HFFc6 (cell line): ENCODE data around the gene SLC25A43. TPM values are rescaled to one million over a fixed set of nuclear protein-coding genes. Genes with fewer than 3 reads are reported as not detected.
A peak's percentile ranks its signal among the peaks of the same experiment; 100 is the strongest.

ENCODE experiments used
- DNase-seq: peaks from one replicate; pipeline ENCODE4 v3.0.0-alpha.2; 2018
- H3K27ac Mint-ChIP-seq: 2 replicates; pipeline ENCODE4 v1.8.0; 2020; ENCODE audit warnings: mild to moderate bottlenecking, mixed read lengths
- H3K27me3 Mint-ChIP-seq: 2 replicates; pipeline ENCODE4 v1.8.0; 2021; ENCODE audit warnings: mild to moderate bottlenecking, moderate library complexity, mixed read lengths; ENCODE audit not compliant: insufficient read depth
- H3K36me3 Mint-ChIP-seq: 2 replicates; pipeline ENCODE4 v1.8.0; 2021; ENCODE audit warnings: low read depth, mixed read lengths
- H3K4me1 Mint-ChIP-seq: 2 replicates; pipeline ENCODE4 v1.8.0; 2020; ENCODE audit warnings: low read depth, mixed read lengths
- H3K4me3 Mint-ChIP-seq: 2 replicates; pipeline ENCODE4 v1.8.0; 2020; ENCODE audit warnings: mild to moderate bottlenecking, moderate library complexity, mixed read lengths
- H3K9me3 Mint-ChIP-seq: 2 replicates; pipeline ENCODE4 v1.8.0; 2020; ENCODE audit warnings: mild to moderate bottlenecking, mixed read lengths
- total RNA-seq, 6 experiments: library from RNA; stranded (reverse); fragmentation: NEBNext Ultra II Directional; extraction: Animal tissue kit (Norgen Biotek cat#: 25700); gene quantifications; 2 replicates in 1 of 6; 3 replicates in 5 of 6; pipeline ENCODE4 v1.2.3, GENCODE V29; 2021
- TF ChIP-seq, protein P1 (sequence below): fragments of 200-600 bp; sonication (generic); IDR thresholded peaks from 2 replicates; pipeline ENCODE4 v1.5.0; 2021; ENCODE audit warnings: antibody characterized with exemption, mild to moderate bottlenecking

The SLC25A43 gene
- total RNA-seq, 6 experiments from 2014 or later: 19.4 to 26.0 (median 22.7) TPM

- H3K4me3 Mint-ChIP-seq: peak overlapping the region; percentile 92; the same call in 1 of the 2 replicates
- no peak for DNase-seq
- no peaks in the 10 kb centered on the region for H3K9me3 Mint-ChIP-seq
- H3K27me3 Mint-ChIP-seq: no peaks in the 10 kb centered on the region; the same call in none of the 2 replicates
- no peaks in the 10 kb centered on the region for H3K36me3 Mint-ChIP-seq
- H3K4me1 Mint-ChIP-seq: peaks cover 38% of the 10 kb centered on the region
- TF ChIP-seq, protein P1, sequence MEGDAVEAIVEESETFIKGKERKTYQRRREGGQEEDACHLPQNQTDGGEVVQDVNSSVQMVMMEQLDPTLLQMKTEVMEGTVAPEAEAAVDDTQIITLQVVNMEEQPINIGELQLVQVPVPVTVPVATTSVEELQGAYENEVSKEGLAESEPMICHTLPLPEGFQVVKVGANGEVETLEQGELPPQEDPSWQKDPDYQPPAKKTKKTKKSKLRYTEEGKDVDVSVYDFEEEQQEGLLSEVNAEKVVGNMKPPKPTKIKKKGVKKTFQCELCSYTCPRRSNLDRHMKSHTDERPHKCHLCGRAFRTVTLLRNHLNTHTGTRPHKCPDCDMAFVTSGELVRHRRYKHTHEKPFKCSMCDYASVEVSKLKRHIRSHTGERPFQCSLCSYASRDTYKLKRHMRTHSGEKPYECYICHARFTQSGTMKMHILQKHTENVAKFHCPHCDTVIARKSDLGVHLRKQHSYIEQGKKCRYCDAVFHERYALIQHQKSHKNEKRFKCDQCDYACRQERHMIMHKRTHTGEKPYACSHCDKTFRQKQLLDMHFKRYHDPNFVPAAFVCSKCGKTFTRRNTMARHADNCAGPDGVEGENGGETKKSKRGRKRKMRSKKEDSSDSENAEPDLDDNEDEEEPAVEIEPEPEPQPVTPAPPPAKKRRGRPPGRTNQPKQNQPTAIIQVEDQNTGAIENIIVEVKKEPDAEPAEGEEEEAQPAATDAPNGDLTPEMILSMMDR: no peak
- peak overlapping the region; percentile 12; the same call in 1 of the 2 replicates for H3K27ac Mint-ChIP-seq
Measured at GRCh38 chrX:119401569-119401968, 2.4 kb downstream of the SLC25A43 start.

- no peaks in the 10 kb centered on the region for H3K9me3 Mint-ChIP-seq
- H3K4me3 Mint-ChIP-seq: no peak overlapping the region
- no peaks in the 10 kb centered on the region; the same call in none of the 2 replicates for H3K27me3 Mint-ChIP-seq
- H3K27ac Mint-ChIP-seq: no peak overlapping the region
- peaks cover 49% of the 10 kb centered on the region for H3K4me1 Mint-ChIP-seq
- TF ChIP-seq, protein P1: no peak
- peaks cover 6% of the 10 kb centered on the region for H3K36me3 Mint-ChIP-seq
- no peak for DNase-seq
Measured at GRCh38 chrX:119402588-119402987, 3.5 kb downstream of the SLC25A43 start.

GRCh38 chrX:119406776-119407175 lies 7.6 kb downstream of the SLC25A43 start:
- H3K9me3 Mint-ChIP-seq: no peaks in the 10 kb centered on the region

GRCh38 chrX:119407681-119408080 lies 8.5 kb downstream of the SLC25A43 start:
- peaks cover 14% of the 10 kb centered on the region for H3K36me3 Mint-ChIP-seq
- TF ChIP-seq, protein P1: no peak

More at GRCh38 chrX:119406776-119407175, 7.6 kb downstream of the SLC25A43 start:
- peaks cover 50% of the 10 kb centered on the region for H3K4me1 Mint-ChIP-seq
- TF ChIP-seq, protein P1: no peak
- DNase-seq: peak; percentile 23
- no peaks in the 10 kb centered on the region; the same call in none of the 2 replicates for H3K27me3 Mint-ChIP-seq
- H3K36me3 Mint-ChIP-seq: peaks cover 14% of the 10 kb centered on the region
- peak overlapping the region; percentile 75 for H3K27ac Mint-ChIP-seq
- no peak overlapping the region for H3K4me3 Mint-ChIP-seq

DNA sequence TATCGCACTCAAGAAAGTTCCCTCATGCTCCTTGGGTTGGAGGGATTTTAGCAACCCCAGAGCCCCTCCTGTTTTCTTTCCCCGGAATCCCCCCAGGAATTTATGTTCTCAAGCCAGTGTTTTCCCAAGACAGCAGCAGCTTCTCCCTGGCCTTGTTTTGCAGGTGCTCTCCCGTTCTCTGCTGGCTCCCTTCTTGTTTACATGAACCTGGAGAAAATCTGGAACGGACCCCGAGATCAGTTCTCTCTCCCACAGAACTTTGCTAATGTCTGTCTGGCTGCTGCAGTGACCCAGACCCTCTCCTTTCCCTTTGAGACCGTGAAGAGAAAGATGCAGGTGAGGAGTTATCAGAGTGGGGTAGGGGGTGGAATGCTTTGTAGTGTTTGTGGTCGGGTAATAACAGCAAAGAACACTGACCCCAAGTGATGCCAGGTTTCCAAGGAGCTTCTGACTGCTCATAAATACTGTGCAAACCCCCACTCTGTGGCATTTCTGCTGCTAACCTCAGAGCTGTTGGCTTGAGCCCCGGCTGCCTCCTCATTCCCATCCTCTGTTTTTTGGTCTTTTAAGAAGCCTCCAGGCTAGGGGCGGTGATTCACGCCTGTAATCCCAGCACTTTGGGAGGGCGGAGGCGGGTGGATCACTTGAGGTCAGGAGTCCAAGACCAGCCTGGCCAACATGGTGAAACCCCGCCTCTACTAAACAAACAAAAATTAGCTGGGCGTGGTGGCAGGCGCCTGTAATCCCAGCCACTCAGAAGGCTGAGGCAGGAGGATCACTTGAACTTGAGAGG lies 11.1 kb downstream of the SLC25A43 start:
- H3K36me3 Mint-ChIP-seq: peaks cover 14% of the 10 kb centered on the region
- no peaks in the 10 kb centered on the region for H3K9me3 Mint-ChIP-seq

More at GRCh38 chrX:119407681-119408080, 8.5 kb downstream of the SLC25A43 start:
- Mint-ChIP-seq H3K4me3 (no peak overlapping the region; the same call in 1 of the 2 replicates), H3K27me3 (no peaks in the 10 kb centered on the region; the same call in none of the 2 replicates), H3K27ac (peak overlapping the region; percentile 75), H3K9me3 (no peaks in the 10 kb centered on the region), H3K4me1 (peaks cover 41% of the 10 kb centered on the region)
- DNase-seq: peak; percentile 11

More for the DNA sequence above, 11.1 kb downstream of the SLC25A43 start:
- H3K27me3 Mint-ChIP-seq: no peaks in the 10 kb centered on the region; the same call in 1 of the 2 replicates
- peaks cover 38% of the 10 kb centered on the region for H3K4me1 Mint-ChIP-seq
- H3K27ac Mint-ChIP-seq: peak overlapping the region; percentile 87
- H3K4me3 Mint-ChIP-seq: peak overlapping the region; percentile 62
- TF ChIP-seq, protein P1: no peak
- DNase-seq: peak; percentile 90
